ENCODE data around the gene CPNE5.
A peak's percentile ranks its signal among the peaks of the same experiment; 100 is the strongest.

CPNE5 gene

DNA sequence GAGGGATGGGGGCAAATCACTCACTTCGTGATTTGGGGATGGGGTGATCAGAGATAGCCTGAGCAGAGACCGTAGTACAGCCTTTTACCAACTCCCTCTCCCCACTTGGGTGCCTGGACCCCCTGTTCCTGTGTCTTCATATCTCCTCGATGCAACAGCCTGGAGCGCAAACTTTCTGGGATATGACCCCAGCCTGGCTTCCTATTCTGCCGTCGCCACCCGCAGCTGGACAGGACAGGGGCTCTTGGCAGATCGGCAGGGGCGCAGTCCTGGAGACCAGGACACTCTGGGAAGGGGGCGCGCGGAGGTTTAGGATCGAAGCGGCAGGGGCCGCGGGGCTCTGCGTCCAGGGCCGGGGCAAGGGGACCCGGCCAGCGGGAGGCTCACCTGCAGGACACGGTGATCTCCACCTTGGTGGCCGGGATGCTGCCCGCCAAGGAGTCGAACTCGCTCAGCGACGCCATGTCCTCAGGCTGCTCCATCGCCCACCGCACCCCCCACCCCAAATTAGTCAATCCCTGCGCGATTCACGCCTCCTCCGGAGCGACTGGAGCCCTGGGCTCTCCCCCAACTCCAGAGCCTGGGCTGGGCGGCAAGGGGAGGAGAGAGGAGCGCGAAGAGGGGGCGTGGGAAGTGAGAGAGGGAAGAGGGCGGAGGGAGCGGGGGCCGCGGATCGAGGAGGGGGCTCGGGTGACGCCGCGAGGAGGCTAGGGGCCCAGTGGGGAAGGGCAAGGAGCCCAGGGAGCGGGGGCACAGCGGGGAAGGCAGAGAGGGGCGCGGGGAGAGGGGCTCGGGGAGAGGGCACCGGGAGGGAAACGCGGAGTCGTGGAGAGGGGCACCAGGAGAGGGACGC is at the start of gene CPNE5:
TSS of gene CPNE5 (minus strand) at position 549 of the 853 bp plus-strand sequence. CDS start at position 482, 67 bp downstream.
- peak; percentile 15 for DNase-seq (ENCODE audit: low read depth)

DNA sequence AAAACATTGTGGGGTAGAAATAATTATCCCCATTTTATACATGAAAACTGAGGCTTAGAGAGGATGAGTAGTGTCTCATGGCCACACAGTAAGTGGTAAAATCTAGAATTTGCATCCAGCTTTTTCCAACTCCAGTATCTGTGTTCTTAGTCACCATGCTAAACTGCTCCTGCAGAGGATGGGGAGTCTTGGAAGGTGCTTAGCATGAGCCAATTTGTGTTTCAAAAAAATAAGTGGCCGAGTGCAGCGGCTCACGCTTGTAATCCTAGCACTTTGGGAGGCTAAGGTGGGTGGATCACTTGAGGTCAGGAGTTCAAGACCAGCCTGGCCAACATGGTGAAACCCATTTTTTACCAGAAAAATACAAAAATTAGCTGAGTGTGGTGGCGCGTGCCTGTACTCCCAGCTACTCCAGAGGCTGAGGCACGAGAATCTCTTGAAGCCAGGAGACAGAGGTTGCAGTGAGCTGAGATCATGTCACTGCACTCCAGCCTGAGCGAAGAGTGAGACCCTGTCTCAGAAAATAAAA is 48.9 kb upstream of the CPNE5 start:
- no peak for DNase-seq (ENCODE audit: low read depth)

DNA sequence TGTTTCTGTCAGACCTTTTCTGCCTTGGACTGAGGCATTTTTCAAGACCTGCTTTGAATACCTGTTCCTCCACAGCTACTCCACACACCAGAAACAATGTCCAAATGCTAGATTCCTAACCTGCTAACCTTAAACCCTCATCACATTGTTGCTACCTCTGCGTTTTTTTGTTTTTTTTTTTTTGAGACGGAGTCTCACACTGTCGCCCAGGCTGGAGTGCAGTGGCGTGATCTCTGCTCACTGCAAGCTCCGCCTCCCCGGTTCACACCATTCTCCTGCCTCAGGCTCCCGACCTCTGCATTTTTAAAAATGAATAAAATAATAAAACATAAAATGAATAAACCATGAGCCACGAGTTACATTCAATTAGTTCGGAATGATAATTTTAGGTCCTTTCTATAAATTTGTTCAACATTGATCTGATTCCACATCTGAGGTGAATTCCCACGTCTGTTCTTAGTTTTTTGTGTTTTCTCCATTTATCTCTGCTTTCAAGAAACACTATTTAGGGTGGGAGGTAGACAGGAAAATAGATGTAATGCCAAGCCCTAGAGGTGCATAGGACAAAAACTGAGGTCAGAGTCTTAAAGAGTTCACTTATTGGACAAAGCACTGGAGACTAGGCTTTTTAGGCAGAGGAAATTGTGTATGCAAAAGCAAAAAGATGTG is 47.8 kb upstream of the CPNE5 start:
- DNase-seq (ENCODE audit: low read depth) = no peak

DNA sequence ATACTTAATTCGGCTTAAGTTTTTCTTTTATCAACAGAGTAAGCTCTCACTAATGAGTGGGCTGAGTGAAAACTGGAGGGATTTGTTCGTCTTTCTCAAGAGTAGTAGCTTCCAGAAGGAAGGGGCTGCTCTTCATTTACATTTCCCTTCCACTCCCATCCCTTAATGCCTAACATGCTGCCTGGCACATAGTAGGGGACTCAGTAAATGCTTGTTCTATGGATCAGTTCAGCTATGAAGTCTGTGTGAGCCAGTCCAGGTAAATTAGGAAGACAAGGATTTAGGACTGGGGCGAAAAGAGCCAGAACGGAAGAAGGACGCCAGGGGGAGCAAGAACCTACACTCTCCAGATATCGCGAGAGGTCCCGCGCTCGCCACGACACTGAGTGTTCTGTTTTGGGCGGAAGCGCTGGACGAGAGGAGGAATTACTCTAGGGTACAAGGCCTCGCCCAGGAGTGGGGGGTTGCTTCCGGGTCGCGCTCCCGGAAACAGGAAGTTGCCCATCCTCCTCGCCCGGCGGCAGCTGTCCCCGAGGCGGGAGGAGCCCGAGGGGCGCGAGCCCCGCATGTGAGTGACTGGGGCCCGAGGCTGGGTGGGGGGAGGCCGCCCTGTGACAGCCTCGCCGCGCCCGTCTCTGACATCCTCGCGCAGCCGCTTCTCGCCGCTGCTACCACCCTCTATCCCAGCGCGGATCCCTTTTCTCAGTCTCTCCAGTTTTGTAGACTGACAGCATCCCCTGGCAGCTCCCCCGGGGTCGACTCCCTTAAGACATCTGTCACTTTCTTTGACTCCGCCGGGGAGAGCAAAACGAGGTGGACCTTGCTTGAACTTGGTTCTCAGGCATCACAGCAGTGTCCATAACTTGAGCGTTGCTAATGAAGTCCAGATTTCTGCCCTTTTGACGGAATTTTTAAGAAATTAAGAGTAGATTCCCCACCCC is 46.5 kb upstream of the CPNE5 start, which contains the start of gene C6orf89:
TSS of gene C6orf89 (plus strand) at position 492 of the 941 bp plus-strand sequence. CDS start 13,493 bp downstream, outside the sequence.
- peak; percentile 98 for DNase-seq (ENCODE audit: low read depth)

DNA sequence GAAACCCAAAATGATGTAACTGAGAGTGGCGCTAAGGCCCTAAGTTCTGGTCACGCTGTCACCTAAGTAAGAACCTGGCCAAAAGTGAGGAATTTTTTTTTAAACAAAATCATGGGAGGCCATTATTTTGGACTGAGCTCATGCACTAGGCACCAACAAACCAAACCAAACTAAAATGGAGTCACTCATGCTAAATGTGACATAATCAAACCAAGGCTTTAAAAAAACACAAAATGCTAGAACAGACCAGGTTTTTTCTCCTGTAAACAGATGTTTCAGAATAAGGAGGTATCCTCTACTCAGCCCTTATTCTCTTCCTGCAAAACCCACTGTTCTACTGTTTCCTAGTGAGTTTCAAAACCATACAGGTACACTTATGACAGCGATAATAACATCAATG is 45.4 kb upstream of the CPNE5 start:
- DNase-seq (ENCODE audit: low read depth) = no peak

DNA sequence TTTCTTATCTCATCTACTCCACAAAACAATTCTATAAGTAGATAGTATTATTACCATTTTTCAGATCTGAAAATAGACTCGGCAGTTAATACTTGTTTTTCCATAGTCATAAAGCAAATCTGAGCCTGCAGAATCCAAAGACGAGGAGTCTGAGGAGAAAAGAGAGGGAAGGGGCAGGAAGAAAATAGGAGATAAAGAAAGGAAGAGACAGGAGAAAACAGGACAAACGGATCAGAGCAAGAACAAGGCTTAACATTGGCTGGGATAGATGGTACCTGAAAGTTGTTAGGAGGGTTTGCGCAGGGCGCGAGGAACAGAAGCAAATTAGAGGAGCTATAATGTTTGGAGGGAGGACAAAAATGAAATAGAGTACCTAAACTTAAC is 36.0 kb upstream of the CPNE5 start:
- no peak for DNase-seq (ENCODE audit: low read depth)

DNA sequence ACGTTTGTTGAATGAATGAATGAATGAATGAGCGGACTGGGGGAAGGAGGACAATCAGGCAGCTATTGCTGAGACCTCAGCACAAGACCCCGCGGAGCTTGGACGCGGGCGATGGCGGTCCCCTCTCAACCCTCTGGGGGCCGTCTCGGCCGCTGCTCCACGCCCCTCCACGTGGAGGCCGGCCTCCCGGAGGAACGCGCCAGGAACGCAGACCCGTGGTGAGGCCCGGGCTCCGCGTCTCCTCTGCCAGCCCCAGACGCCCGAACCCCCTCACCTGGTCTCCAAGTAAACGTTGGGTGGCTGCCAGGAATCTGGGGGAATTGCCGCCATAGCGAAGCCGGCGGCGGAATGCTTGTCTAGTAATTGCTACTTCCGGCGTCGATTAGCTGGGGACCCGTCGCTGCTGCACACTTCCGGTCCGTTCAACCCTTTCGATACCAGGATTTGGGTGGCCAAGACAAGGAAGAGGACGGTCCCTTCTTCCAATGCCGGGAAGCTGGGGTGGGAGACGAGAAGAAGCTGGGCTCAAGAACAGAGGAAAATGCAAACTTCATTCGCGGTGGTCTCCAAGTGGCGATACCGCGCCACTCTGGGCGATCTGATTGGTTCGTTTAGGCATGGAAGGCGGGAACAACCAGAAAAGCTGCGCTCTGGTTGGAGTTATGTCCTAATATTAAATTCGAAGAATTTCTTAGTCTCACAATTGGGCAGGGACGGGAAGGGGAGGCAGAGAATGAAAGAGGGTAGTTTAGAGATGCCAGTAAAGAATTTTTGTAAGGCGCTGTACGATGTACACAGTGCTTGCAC is 35.4 kb upstream of the CPNE5 start, which contains the start of gene PPIL1:
TSS of gene PPIL1 (minus strand) at position 361 of the 807 bp plus-strand sequence. CDS start at position 330, 31 bp downstream.
- DNase-seq (ENCODE audit: low read depth) = peak; percentile 90

DNA sequence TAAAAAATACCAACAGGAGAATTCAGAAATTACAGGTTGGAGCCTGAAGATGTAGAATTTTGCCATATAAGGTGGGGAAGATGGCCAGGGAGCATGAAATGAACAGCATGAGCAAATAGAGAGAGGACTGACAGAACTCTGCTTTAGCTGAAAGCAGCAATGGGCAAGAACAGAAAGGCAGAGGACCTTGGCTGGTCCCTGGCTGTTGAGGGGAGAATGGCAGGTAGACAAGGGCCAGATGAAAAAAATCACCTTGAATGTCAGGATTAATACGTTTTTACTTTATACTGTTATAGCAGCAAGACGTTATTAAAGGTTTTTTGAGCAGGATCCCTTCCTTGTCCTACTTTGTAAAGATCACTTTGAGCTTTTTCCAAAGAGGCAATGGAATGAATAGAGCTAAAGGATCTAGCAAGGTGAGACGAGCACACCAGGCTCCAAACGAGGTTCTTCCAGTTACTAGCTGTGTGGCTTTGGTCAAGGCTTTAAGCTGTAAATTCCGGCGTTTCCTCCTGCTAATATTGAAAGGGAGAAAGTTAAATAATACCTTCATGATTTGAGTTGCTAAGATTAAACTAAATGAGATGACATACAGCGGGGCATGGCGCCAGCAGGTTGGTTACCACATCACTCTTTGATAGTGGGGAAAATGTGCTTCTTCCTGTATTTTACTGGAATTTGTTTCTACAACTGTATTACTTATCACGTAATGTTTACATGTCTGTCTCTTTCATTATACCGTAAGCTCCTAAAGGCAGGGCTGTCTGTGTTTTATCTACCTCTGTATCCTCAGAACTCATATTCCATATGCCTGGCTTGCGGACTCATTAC is 34.6 kb upstream of the CPNE5 start:
- peak; percentile 37 for DNase-seq (ENCODE audit: low read depth)

DNA sequence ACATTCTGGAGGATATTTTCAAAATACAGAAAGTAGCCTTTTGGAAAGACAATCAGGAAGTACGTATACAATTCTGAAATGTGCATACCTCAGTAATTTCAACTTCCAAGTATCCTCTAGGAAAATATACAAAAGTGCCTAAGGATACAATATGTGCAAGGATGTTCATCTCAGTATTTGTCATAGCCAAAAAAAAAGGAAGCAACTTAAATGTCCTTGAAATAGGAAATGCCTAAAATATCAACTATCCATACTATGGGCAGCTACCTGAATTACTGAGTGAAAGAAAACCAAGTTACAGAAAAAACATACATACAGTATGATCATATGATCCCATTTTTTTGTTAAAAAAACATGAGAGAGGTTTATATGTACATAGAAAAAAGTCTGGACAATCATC is 33.9 kb upstream of the CPNE5 start:
- DNase-seq (ENCODE audit: low read depth) = no peak

DNA sequence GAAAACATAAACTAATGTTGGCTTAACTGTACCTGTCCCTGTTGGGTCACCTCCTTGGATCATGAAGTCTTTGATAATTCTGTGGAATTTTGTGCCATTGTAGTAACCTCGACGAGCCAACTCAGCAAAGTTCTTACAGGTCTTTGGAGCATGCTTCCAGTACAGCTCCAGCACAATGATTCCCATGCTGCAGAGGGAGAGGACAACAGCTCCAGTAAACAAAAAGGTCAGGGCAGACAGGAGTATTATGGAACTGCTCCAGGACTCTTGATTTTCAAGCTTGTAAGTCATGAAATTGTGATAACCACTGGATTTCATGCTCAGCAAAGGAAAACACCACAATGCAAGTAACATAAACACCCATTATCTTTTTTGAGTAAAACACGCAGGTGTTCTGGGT is 32.4 kb upstream of the CPNE5 start:
- no peak for DNase-seq (ENCODE audit: low read depth)

DNA sequence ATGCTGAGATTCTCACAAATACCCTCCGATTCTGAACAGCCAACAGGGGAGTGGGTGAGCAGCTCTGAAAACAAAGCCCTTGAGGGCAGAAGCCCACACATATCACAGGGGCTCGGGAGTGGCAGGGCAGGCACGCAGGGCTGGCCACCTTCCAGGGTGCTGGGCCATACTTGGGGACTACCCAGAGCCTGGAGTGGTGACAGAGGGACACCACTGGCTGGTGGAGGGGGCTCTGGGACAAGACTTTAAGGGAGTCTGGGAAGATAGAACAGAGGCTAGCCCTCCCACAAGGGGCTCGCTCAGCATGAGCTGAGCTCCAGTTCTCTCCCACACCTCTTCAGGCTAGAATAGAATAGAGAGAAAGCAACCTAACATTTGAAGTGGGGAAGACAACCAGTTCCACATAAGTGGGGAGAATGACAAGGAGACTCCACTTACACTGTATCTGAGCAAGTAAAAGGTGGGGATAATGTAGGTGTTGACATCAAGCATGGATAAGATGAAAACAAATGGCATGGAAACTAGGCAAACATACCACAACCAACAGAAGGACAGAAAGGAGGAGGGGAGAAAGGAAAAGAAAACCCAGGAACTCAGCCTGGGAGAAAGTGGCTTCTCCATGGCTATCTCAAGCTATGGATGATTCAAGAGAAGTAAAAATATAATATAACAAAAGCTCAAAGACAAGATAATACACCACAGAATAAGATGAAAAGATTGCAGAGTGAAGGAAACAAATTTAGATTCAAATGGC is 28.4 kb upstream of the CPNE5 start:
- no peak for DNase-seq (ENCODE audit: low read depth)

DNA sequence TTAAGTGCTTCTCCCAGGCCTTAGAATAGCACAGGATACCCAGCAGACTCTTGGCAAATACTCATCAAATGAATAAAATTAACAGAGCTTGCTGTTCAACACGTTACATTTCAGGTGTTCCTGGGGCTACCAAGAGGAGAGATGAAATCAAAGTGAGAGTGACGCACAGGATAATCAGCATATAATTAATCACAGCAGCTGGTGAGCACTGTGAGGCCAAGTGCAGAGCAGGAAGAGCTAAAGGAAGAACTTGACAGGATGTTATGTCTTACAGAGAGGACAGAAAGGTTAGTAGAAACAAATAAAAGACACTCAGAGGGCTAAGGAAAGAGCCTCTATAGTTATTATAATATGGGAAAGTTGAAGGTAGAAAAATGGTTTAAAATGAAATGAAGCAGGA is 26.6 kb upstream of the CPNE5 start:
- DNase-seq (ENCODE audit: low read depth) = no peak

DNA sequence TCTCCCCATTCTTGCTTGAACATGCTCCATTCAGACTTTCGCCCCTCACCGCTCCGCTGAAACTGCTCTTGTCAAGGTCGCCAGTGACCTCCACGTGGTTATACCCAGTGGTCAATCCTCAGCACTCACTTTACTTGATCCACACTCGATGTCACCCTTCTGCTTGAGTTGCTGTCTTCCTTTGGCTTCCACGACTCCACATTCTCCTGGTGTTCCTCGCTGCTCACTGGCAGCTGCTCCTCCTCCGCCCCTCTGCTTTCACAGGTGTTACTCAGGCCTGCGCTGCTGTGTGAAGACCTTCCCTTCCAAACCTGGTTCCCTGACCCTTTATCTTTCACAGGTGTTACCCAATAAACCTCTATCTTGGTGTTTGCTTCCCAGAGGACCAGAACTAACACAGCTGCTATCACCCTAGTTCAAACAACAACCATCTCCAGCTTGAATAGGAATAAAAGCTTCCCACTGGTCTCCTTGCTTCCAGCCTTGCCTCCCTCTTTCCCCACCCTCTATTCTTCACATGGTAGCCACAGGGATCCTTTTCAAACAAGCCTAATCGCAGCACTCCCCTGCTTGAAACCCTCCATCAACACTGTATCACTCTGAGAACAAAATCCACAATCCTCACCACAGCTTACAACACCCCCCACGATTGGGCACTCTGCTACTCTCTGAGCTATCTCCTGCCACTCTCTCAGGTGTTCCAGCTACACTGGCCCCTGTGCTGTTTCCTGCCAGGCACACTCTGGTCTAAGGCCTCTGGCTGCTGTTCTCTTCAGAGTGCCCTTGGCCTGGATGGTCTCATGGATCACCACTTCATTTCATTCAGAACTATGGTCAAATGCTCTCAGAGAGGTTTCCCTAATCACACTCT is 24.7 kb upstream of the CPNE5 start:
- no peak for DNase-seq (ENCODE audit: low read depth)

DNA sequence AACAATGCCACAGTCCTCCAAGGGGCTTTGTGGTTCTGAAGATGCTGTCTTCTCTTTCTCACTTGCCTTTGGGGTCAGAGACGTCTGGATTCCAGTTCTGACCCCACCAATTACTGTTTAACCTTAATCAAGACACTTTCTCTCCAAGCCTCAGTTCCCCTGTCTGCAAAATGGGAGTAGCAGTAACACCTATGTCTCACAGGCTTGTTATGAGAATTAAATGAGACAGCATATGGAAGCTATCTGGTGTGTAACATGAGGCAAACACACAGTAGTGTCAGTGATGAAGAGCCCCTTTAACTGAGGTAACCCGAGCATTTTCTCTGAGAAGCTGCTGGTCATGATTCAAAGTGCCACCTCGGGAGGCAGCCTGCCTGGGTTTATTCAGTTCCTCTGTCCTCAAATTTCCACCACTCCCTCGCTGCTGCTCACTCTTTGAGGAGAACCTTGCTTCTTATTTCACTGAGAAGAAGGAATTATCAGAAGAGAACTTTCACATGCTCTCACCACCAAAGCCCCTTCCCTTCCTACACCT is 23.7 kb upstream of the CPNE5 start:
- no peak for DNase-seq (ENCODE audit: low read depth)

DNA sequence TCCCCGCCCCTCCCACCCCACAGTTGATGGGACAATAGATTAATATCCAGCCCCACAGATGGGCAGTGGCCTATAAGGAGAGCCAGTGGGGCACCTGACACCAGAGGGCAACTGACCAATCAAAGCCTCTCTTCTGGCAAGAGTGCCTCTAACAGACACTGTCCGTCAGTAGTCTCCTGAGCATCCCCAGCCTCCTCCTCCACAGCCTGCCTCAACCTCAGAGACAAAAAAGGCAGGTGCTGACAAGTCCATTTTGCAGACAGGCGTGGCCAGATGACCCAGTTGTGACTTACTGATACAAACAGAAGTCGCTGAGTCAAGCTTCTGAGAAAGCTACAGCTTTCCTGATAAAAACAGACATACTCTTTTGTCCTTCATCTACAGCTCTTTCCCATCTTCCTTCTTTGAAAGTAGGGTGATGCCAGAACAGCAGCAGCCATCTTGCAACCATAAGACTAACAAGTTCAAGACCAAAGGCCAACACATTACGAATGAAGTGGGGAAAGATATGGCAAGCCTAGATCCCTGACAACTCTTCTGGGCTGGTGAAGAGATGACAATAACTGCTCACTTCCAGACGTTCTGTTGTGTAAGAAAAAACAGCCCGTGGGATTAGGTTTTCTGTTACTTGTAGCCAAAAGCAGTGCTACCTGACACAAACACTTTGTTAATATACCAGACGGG is 23.1 kb upstream of the CPNE5 start:
- no peak for DNase-seq (ENCODE audit: low read depth)

DNA sequence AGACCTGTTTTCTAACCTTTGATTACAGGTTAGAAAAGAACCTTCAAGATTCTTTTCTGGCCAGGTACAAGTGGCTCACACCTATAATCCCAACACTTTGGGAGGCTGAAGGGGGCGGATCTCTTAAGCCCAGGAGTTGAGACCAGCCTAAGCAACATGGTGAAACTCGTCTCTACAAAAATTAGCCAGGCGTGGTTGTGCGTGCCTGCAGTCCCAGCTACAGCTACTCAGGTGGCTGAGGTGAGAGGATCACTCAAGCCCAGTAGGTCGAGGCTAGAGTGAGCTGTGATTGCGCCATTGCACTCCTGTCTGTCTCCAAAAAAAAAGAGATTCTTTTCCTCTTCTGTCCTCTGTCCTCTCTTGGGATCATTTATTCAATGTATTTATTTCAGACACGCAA is 20.9 kb upstream of the CPNE5 start:
- no peak for DNase-seq (ENCODE audit: low read depth)

DNA sequence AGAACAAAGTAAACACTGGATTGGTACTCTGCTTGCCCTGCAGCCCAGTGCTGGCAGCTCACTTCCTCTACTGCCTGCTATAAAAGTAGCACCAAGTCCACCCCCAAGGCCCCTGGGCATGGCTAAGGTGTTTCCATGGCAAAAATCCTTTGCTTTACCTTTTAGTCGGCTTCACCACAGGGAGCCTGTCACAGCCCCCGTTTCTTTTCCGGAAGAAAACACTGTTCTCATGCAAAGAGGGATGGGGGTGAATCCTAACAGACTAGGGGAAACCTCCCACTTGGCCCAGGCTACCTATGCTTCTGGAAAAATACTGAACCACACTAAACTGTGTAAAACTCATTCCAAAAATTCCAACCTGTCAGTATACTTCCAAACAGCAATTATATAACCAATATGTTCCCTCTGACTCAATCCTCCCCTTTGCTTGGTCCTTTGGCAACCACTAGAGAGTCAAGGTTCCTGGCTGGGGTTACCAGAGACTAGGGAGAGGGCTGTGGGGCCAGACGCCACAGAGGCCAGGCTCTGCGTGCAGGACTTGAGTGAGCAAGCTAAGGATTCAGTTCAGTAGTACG is 19.2 kb upstream of the CPNE5 start:
- DNase-seq (ENCODE audit: low read depth) = peak; percentile 76

All from EH (cell line).